ENCODE results near the gene SMIM36.
"Not testable (repeated sequence)": the region's sequence is repeated elsewhere in the genome, so short reads cannot be mapped to it uniquely, and the experiment has no call there.

The SMIM36 gene

GRCh38 chr17:55433629-55434422 is 77.4 kb downstream of the SMIM36 start:
- no peak for DNase-seq (ENCODE audit: low read depth in 2 of 2)

GRCh38 chr17:55433029-55433628 is 78.1 kb downstream of the SMIM36 start:
- DNase-seq (ENCODE audit: low read depth in 2 of 2) = no peak

GRCh38 chr17:55432358-55433028 is 78.8 kb downstream of the SMIM36 start:
- no peak for DNase-seq (ENCODE audit: low read depth in 2 of 2)

GRCh38 chr17:55431914-55432313 is 79.3 kb downstream of the SMIM36 start:
- not testable (repeated sequence) for DNase-seq (ENCODE audit: low read depth in 2 of 2)

GRCh38 chr17:55430541-55431288 is 80.5 kb downstream of the SMIM36 start:
- DNase-seq (ENCODE audit: low read depth in 2 of 2) = no peak

GRCh38 chr17:55427587-55427882 is 83.7 kb downstream of the SMIM36 start:
- no peak for DNase-seq (ENCODE audit: low read depth in 2 of 2)

- DNase-seq (ENCODE audit: low read depth in 2 of 2) = no peak
Measured at GRCh38 chr17:55426851-55427586, 84.2 kb downstream of the SMIM36 start.

- no peak for DNase-seq (ENCODE audit: low read depth in 2 of 2)
Measured at GRCh38 chr17:55424893-55425540, 86.2 kb downstream of the SMIM36 start.

- no peak for DNase-seq (ENCODE audit: low read depth in 2 of 2)
Measured at GRCh38 chr17:55423535-55423934, 87.7 kb downstream of the SMIM36 start.

GRCh38 chr17:55422828-55423164 is 88.5 kb downstream of the SMIM36 start:
- DNase-seq (ENCODE audit: low read depth in 2 of 2) = not testable (repeated sequence)

GRCh38 chr17:55421179-55421934 is 89.9 kb downstream of the SMIM36 start, which contains the start of gene MMD:
TSS of gene MMD (minus strand) at chr17:55421835. CDS start at chr17:55421695, 140 bp downstream.
- DNase-seq (ENCODE audit: low read depth in 2 of 2) = no peak

GRCh38 chr17:55420776-55421178 is 90.5 kb downstream of the SMIM36 start:
- DNase-seq (ENCODE audit: low read depth in 2 of 2) = peak in 1 of 2 donors; percentile 23

- no peak for DNase-seq (ENCODE audit: low read depth in 2 of 2)
Measured at GRCh38 chr17:55420067-55420775, 91.0 kb downstream of the SMIM36 start.

GRCh38 chr17:55418369-55419268 is 92.6 kb downstream of the SMIM36 start:
- DNase-seq (ENCODE audit: low read depth in 2 of 2) = no peak

GRCh38 chr17:55417411-55418268 is 93.6 kb downstream of the SMIM36 start:
- no peak for DNase-seq (ENCODE audit: low read depth in 2 of 2)

GRCh38 chr17:55416470-55417052 is 94.7 kb downstream of the SMIM36 start:
- DNase-seq (ENCODE audit: low read depth in 2 of 2) = no peak

GRCh38 chr17:55416000-55416399 is 95.3 kb downstream of the SMIM36 start:
- no peak for DNase-seq (ENCODE audit: low read depth in 2 of 2)

Data from stimulated activated CD8-positive, alpha-beta memory T cell treated with anti-CD3 and anti-CD28 coated beads, Interleukin-2, amount 100 ng/mL, for 48 hours (primary cell).